SU-DHL-6 (cell line): ENCODE data around the gene SERPINB12.

ENCODE experiments used
- EZH2phosphoT487 ChIP-seq: fragments of 200-600 bp; sonication (generic), shearing (Covaris generic); conservative IDR thresholded peaks from 2 replicates; pipeline ENCODE4 v1.6.1; 2018; ENCODE audit warnings: mild to moderate bottlenecking, antibody characterized with exemption, low read length, moderate library complexity, mixed read lengths
- TF ChIP-seq, protein P1 (sequence below): fragments of 200-600 bp; sonication (generic); IDR thresholded peaks from one replicate; pipeline ENCODE4 v1.5.1; 2017; ENCODE audit warnings: antibody characterized with exemption, mild to moderate bottlenecking, low read length, moderate library complexity; ENCODE audit not compliant: insufficient read depth, poor library complexity, severe bottlenecking

DNA sequence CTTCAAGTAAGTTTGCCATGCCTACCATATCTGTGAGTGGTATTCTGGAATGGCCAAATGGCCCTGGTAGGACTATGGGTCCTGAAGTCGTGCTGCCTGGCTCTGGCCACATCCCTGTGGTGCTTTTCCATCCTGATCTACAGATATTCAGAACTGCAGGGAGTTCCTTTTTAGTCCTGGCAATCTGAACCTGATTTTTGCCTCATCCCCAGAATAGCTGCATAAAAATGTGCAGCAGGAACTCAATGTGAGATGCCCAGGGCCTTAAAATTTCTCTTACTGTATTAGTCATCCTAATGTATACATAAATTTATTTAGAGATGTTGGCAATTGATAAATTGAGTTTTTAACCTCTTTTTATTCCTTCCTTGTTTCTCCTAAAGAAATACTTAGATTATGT, 50.3 kb downstream of the SERPINB12 start:
- TF ChIP-seq, protein P1, sequence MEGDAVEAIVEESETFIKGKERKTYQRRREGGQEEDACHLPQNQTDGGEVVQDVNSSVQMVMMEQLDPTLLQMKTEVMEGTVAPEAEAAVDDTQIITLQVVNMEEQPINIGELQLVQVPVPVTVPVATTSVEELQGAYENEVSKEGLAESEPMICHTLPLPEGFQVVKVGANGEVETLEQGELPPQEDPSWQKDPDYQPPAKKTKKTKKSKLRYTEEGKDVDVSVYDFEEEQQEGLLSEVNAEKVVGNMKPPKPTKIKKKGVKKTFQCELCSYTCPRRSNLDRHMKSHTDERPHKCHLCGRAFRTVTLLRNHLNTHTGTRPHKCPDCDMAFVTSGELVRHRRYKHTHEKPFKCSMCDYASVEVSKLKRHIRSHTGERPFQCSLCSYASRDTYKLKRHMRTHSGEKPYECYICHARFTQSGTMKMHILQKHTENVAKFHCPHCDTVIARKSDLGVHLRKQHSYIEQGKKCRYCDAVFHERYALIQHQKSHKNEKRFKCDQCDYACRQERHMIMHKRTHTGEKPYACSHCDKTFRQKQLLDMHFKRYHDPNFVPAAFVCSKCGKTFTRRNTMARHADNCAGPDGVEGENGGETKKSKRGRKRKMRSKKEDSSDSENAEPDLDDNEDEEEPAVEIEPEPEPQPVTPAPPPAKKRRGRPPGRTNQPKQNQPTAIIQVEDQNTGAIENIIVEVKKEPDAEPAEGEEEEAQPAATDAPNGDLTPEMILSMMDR = no peak
- no peak for TF ChIP-seq EZH2phosphoT487
